SKM-1 (cell line): ENCODE measurements around the gene TMEM52.

Source experiments
- DNase-seq: peaks from one replicate; lab custom pipeline; 2025; ENCODE audit not compliant: unreplicated experiment; lab: John Stamatoyannopoulos, UW

The TMEM52 gene

GRCh38 chr1:1927751-1928150 lies 8.7 kb upstream of the TMEM52 start:
- DNase-seq = no peak

DNA sequence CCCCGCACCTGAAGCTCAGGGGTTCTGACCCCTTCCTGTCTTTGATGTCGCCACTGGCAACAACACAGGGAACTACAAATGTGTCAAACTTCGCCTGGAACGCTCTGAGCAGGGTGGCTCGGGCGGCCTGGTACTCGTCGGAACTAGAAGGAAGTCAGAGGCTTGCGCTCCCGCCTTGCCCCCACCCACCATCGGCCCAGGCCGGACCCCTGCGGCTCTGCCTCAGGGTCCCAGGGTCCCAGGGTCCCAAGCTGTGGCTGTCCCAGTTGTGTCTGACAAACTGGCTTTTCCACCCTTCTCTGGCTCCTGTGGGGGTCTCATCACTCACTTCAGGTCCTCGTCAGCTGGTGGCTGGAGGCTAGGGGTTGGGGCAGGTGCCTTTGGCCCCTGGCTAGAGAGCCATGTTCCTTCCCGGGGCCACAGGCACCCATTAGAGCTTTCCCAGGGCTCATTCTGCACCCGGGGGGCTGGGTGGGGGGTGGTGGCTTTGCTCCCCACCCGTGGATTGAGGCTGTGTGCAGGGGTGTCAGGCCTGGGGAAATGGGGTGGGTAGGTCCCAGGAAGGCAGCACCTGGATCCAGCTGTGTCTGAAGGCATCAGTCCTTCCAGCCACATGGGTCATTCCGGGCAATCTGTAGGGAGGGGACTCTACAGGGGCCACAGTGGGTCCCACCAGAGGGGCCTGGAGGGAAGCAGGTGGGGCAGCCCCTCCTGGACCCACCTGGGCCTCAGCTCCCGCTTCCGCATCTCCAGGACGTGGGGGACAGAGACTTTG lies 8.0 kb upstream of the TMEM52 start:
- DNase-seq = no peak

- no peak for DNase-seq
Measured at GRCh38 chr1:1926346-1926811, 7.3 kb upstream of the TMEM52 start.

DNA sequence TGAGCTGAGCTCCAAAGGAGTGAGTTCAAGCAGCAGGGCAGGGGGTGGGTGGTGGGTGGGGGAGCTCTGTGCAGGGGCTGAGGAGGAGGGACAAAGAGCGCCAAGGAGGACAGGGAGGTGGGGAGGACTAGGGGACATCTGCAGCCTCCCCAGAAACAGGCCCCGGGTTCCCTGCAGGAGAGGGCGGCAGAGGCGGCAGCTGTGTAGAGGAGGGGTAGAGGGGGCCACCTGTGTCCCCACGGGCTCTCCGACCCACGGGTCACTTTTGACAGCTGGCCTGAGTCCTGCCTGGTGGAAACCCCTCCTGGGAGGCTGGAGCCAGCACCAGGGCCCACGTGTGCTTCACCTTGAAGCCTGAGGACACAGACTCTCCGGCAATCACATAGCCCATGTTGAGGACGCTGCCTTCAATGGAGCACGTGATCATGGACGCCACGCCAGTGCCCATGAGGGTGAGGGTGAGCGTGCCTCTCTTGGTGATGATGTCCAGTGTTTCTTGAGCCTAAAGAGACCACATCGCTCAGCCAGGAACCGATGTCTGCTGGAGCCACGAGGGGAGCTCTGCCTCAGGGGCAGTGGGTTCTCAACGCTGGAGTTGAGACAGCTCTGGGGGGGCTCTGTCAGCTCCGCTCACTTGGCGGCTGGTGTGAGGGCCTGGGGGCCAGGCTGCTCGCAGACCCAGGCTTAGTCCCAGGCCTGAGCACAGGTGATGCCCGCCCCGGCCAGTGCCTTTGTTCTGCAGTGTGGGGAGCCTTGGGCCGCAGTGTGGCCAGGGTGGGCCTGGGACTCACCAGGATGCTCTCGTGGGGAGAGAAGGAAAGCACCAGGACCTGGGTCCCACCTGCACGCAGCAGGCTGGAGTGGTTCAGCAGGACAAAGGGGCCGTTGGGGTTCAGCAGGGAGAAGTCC lies 6.6 kb upstream of the TMEM52 start:
- no peak for DNase-seq

DNA sequence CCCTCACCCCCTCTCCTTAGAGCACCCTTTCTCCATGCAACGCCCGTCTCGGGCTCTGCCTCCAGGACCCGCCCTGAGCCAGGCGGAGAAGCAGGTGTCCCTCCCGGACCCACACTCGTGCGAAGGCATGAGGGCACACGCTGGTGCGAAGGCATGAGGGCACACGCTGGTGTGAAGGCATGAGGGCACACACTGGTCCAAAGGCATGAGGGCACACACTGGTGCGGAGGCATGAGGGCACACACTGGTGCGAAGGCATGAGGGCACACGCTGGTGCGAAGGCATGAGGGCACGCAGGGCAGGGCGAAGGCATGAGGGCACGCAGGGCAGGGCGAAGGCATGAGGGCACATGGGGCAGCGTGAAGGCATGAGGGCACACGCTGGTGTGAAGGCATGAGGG lies 5.8 kb upstream of the TMEM52 start:
- no peak for DNase-seq

DNA sequence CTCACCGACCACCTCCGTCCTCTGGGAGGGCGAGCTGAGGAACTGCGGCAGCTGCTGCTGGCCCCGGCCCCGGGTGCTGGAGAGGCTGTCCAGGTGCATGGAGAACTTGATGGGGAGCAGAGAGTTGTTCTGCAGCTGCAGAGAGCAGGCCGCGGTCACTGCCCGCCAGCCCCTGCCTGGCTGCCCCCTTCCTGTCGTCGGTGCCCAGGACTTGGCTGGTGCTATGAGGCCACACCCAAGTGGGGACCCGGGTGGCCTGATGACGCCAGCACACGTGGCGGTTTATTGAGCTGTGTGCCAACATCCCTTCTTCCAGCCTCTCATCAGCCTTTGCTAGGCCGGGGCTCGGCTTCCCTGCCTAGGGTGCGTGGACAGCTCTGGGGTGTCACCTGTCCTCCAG lies 5.3 kb upstream of the TMEM52 start:
- DNase-seq = no peak

DNA sequence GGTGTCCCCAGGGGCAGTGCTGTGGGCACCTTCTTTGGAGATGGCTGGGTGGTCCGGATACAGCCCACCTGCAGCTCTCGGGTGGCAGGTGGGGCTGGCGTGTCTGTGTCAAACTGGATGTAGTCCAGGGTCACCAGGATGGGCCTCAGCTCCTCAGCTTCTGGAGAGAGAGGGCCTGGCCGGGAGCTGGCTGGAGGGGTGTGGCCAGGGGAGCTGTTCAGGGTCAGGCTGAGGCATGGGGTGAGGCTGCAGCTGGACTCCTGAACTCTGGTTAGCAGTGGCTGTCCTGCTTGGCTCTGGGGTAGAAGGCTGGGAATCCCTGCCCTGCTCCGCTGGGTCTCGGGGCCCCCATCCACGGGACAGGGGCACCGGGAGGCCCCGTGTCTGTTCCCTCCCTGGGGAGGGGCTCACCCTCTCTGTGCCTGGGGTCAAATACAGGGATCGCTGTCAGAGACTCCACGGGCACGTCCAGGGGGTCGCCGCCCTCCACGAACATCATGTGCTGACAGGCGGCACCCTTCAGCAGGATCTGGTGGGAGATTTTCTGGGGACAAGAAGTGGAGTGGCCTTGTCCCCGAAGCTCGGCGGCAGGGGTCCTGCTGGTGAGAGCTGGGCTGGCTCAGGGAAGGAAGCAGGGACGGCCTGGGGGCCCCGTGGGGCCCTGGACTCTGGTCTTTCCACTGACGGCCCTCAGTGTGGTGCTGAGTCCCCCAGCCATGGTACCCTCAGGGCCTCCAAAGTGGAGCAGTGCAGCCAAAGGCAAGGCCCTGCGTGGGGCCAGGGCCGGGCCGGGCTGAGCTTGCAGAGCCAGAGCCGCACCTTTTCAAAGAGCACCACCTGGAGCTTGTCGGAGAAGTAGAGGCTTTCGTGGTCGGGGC lies 4.1 kb upstream of the TMEM52 start:
- no peak for DNase-seq

DNA sequence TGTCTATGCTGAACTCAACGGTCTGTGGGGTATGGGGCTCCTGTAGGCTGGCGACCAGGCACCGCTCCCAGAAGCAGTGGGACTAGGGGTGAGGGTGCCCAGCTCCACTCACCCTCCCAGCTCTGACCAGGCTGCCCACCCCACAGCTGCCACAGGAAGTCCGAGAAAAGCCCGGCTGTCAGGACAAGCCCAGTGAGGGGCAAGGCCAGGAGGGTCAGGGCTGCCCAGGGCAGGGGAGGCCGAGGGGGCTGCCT lies 3.5 kb upstream of the TMEM52 start:
- DNase-seq = no peak

DNA sequence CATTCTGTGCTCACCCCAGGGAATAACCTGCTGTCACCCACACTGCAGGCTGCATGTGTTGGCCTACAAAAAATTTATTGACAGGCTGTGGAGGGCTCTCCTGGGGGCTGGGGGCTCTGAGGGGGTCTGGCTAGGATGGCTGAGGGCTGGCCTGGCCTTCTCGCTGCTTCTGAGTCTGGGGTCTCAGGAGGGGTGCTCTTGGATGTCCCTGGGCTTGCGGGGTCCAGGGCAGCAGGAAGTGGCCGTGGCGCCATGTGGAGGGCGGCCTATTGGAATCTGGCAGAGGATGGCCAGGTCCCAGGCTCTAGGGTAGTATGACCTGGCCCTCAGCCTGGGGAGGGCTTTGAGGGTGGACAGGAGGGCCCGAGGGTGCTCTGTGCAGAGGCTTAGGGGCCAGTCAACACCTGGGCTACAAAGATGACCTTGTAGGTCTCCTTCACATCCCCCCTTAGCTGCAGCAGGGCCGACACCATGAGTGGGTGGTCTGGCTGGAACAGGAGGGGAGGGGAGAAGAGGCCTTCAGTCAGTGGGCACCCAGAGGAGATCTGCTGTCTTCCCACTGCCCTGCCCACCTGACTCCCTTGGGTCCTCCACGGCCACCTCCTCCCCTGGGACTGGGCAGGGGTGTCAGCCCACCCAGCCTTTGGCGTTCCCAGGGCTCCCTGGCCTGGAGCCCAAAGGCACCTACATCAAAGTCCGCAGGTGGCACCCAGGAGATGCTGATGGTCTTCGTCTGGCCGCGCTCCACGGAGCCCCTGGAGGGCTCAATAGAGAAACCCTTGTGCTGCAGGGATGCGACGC lies 3.0 kb upstream of the TMEM52 start:
- no peak for DNase-seq

GRCh38 chr1:1921459-1921862 lies 2.4 kb upstream of the TMEM52 start:
- DNase-seq = no peak

GRCh38 chr1:1920608-1921458 lies 1.8 kb upstream of the TMEM52 start:
- no peak for DNase-seq

- no peak for DNase-seq
Measured at GRCh38 chr1:1920057-1920607, 1.1 kb upstream of the TMEM52 start.

DNA sequence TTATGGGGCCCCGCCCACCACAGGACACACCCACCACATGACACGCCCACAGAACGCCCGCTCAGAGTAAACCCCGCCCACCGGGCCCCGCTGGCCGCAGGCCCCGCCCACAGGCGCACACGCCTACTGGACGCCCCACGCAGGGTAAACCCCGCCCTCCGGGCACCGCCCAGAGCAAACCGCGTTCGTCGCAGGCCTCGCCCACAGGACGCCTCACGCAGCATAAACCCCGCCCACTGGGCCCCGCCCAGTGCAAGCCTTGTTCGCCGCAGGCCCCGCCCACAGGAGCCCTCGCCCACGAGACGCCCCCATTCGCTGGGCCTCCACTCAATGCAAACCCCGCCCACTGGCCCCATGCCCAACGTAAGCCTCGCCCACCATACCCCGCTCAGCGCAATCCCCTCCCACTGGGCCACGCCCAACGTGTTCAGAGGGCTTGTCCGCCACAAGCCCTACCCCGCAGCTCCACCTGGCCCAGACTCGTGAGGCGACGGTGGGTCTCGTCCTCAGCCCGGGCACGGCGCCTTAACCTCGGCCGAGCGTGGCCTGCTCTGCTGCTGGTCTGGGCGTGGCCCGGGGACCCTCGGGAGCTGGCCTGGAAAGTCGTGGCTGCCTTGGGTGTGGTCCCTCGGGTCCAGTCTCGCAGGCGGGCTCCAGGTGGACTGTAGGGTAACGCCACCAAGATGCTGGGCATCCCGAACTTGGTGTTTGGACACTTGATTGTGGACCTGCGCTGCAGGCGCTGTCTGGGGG lies 401 bp upstream of the TMEM52 start:
- peak; percentile 92 for DNase-seq

DNA sequence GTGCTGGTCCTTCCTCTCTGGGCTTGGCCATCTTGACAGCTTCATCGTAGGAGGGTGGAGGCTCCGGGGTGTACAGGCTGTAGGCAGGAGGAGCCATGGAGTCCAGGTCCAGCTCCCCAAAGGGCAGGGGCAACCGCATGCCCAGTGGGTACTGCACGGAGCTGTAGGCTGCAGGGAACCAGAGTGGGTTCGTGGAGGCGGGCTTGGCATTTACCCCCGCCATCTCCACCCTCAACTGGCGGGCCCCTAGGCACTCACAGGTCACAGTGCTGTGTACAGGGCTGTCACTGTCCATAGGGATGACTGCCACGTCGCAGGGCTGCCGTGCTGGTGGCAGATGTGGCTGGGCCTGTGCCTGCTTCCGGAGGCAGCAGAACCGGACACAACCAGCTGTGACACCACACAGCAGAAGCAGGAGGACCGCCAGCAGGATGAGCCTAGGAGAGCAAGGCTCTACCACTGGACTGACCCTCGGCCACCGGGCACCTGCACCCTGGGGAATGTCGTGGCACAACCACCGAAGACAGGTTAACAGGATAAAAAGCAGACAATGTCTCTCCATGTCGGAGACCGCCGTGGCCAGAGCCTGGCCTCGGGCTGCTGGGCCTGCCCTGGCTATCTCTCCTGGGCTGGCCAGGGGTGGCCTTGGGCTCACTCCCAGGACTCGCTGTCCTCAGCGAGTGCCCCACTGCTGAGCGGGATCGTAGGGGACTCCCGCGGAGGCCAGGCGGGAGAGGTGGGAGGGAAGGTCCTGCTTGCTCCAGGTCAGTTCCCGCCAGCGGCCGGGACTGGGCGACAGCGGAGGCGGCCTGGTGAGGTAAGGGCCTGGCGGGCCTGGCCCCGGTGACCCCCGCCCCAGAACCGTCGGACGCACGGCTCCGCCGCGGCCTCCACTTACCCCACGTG lies 831 bp downstream of the TMEM52 start:
- no peak for DNase-seq

GRCh38 chr1:1917304-1917976 lies 1.6 kb downstream of the TMEM52 start:
- no peak for DNase-seq

- DNase-seq = no peak
Measured at GRCh38 chr1:1916851-1917251, 2.2 kb downstream of the TMEM52 start.
